HepG2 (cell line): Measurements from ENCODE around the gene BICRAL. TPM values are rescaled to one million over a fixed set of nuclear protein-coding genes. Genes with fewer than 3 reads are reported as not detected.

ENCODE experiments used
- KAT7 ChIP-seq: IDR thresholded peaks from 2 replicates; pipeline ENCODE4 v1.6.1; 2018; ENCODE audit warnings: borderline replicate concordance, missing compliant biosample characterization
- MEIS2 ChIP-seq: sonication (generic); formaldehyde crosslinking; IDR thresholded peaks from 2 replicates; pipeline ENCODE4 v1.9.0; 2021; ENCODE audit warnings: mild to moderate bottlenecking, missing genetic modification reagents
- NR2F6 ChIP-seq, 2 experiments: IDR thresholded peaks; 2 replicates each; pipeline ENCODE4 v1.6.1; 2016; ENCODE audit warnings: antibody characterized with exemption in 1 of 2, mild to moderate bottlenecking in 1 of 2
- PAX8 ChIP-seq: sonication (generic); formaldehyde crosslinking; IDR thresholded peaks from 2 replicates; pipeline ENCODE4 v1.8.0; 2022; ENCODE audit warnings: mild to moderate bottlenecking, missing genetic modification reagents, borderline replicate concordance
- SMARCC2 ChIP-seq: fragments of 450-650 bp; IDR thresholded peaks from 2 replicates; pipeline ENCODE4 v1.6.1; 2017; ENCODE audit warnings: antibody characterized with exemption, mild to moderate bottlenecking
- ZIK1 ChIP-seq: sonication (generic); formaldehyde crosslinking; IDR thresholded peaks from 2 replicates; pipeline ENCODE4 v1.5.0; 2020; ENCODE audit warnings: mild to moderate bottlenecking, low read depth, missing genetic modification reagents, borderline replicate concordance
- ZNF616 ChIP-seq: sonication (generic); formaldehyde crosslinking; IDR thresholded peaks from 2 replicates; pipeline ENCODE4 v1.5.0; 2020; ENCODE audit warnings: low read depth, mild to moderate bottlenecking, missing genetic modification reagents
- ZSCAN22 ChIP-seq: sonication (generic); formaldehyde crosslinking; IDR thresholded peaks from 2 replicates; pipeline ENCODE4 v1.4.0; 2020; ENCODE audit warnings: mild to moderate bottlenecking, missing genetic modification reagents
- polyA plus RNA-seq, 8 experiments: library from polyadenylated mRNA; depleted of rRNA in 3 of 8; stranded (reverse) in 7 of 8; unstranded in 1 of 8; fragments of >200 nt; fragmentation: Illumina TruSeq in 4 of 8; extraction: Trizol in 4 of 8; gene quantifications; 2 replicates each; pipeline versions ENCODE4 v1.2.1 to v1.2.3, GENCODE V29; 2011 to 2016; ENCODE audit warnings: low read depth in 4 of 8, missing spikeins in 1 of 8, mixed read lengths in 1 of 8; ENCODE audit not compliant: insufficient read depth in 1 of 8
- total RNA-seq, 5 experiments: library from RNA; depleted of rRNA; stranded (reverse); fragments of >200 nt; fragmentation: Illumina TruSeq; extraction: Trizol; gene quantifications; 2 replicates each; pipeline ENCODE4 v1.2.3, GENCODE V29; 2016; ENCODE audit warnings: low read depth in 1 of 5
- TF ChIP-seq, protein P1 (sequence below): sonication (generic); formaldehyde crosslinking; conservative IDR thresholded peaks from 2 replicates; pipeline ENCODE4 v1.4.0; 2020; ENCODE audit warnings: missing genetic modification reagents
- TF ChIP-seq, protein P2 (sequence below): sonication (generic); formaldehyde crosslinking; IDR thresholded peaks from 2 replicates; pipeline ENCODE4 v1.4.0; 2020; ENCODE audit warnings: missing genetic modification reagents
- TF ChIP-seq, protein P3 (sequence below): sonication (generic); formaldehyde crosslinking; IDR thresholded peaks from 2 replicates; pipeline ENCODE4 v1.8.1; 2022; ENCODE audit warnings: low read depth, mild to moderate bottlenecking, missing genetic modification reagents
- TF ChIP-seq, protein P4 (sequence below): sonication (generic); formaldehyde crosslinking; IDR thresholded peaks from 2 replicates; pipeline ENCODE4 v1.5.0; 2020; ENCODE audit warnings: missing genetic modification reagents
- TF ChIP-seq, protein P5 (sequence below): sonication (generic); formaldehyde crosslinking; IDR thresholded peaks from 2 replicates; pipeline ENCODE4 v1.5.0; 2020; ENCODE audit warnings: missing genetic modification reagents
- TF ChIP-seq, protein P6 (sequence below): sonication (generic); formaldehyde crosslinking; IDR thresholded peaks from 2 replicates; pipeline ENCODE4 v1.4.0; 2020; ENCODE audit warnings: missing genetic modification reagents, borderline replicate concordance

BICRAL gene
- total and polyA plus RNA-seq, 2 of the 13 experiments (the other 11 are each of a cell fraction or from before 2014, with no cell fraction given): 5.0 to 13.5 TPM

DNA sequence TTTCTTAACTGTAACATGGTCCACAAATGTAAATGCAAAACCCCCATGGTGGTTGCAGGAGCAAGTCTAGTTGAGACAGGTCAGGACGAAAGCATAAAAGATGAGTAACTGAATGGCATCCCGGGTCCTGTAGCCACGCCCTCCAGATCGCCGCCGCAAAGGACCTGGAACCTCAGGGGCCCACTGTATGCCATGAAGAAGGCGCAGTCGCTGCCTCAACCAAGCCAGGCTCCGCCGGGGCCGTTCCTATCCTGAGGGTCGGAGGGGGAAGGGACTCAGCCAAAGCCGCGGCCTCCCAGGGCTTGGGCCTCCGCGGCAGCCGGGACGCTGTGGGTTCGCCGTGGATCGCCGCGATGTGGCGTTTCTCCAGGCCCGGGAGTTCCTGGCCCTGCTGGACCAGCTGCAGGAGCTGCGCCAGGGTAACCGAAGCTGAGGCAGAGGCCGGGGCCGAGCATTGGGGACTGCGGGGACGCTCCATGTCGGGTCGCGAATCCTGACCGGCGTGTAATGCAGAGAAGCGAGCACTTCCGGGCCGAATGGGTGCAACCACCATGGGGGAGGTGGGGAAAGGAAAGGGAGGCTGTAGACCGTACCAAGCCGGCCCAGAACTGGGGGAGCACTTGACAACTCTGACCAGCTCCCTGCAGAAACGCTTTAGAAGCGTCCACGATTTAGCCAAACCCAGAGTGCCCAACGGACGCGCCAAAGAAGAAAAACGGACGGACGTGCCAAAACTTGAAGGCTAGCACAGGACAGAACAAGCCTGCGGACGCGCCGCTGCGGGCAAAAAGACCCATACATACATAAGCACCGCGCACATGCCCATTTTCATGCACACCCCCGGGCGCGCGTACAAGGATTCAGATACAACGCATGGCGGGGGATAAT is 108.7 kb downstream of the BICRAL start (continued):
- TF ChIP-seq ZIK1 (CRISPR knock-in tag) (peak; percentile 94), ZNF616 (peak; percentile 87), ZSCAN22 (CRISPR knock-in tag) (0 out of 2 replicates have a peak, but pooled peaks have one; percentile 53), SMARCC2 (no peak), PAX8 (0 out of 2 replicates have a peak, but pooled peaks have one; percentile 90), MEIS2 (CRISPR knock-in tag) (no peak; the same call in 1 of the 2 replicates), NR2F6 (IDR thresholded peaks at IDR 0.05) (no peak), NR2F6 (CRISPR knock-in tag; IDR thresholded peaks at IDR 0.05) (peak; percentile 42), KAT7 (peak; percentile 90; the same call in 1 of the 2 replicates)
- TF ChIP-seq, protein P1, sequence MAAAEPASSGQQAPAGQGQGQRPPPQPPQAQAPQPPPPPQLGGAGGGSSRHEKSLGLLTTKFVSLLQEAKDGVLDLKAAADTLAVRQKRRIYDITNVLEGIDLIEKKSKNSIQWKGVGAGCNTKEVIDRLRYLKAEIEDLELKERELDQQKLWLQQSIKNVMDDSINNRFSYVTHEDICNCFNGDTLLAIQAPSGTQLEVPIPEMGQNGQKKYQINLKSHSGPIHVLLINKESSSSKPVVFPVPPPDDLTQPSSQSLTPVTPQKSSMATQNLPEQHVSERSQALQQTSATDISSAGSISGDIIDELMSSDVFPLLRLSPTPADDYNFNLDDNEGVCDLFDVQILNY (CRISPR knock-in tag): no peak
- TF ChIP-seq, protein P2, sequence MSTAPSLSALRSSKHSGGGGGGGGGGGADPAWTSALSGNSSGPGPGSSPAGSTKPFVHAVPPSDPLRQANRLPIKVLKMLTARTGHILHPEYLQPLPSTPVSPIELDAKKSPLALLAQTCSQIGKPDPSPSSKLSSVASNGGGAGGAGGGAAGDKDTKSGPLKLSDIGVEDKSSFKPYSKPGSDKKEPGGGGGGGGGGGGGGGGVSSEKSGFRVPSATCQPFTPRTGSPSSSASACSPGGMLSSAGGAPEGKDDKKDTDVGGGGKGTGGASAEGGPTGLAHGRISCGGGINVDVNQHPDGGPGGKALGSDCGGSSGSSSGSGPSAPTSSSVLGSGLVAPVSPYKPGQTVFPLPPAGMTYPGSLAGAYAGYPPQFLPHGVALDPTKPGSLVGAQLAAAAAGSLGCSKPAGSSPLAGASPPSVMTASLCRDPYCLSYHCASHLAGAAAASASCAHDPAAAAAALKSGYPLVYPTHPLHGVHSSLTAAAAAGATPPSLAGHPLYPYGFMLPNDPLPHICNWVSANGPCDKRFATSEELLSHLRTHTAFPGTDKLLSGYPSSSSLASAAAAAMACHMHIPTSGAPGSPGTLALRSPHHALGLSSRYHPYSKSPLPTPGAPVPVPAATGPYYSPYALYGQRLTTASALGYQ (CRISPR knock-in tag): peak; percentile 7; the same call in 1 of the 2 replicates
- TF ChIP-seq, protein P3, sequence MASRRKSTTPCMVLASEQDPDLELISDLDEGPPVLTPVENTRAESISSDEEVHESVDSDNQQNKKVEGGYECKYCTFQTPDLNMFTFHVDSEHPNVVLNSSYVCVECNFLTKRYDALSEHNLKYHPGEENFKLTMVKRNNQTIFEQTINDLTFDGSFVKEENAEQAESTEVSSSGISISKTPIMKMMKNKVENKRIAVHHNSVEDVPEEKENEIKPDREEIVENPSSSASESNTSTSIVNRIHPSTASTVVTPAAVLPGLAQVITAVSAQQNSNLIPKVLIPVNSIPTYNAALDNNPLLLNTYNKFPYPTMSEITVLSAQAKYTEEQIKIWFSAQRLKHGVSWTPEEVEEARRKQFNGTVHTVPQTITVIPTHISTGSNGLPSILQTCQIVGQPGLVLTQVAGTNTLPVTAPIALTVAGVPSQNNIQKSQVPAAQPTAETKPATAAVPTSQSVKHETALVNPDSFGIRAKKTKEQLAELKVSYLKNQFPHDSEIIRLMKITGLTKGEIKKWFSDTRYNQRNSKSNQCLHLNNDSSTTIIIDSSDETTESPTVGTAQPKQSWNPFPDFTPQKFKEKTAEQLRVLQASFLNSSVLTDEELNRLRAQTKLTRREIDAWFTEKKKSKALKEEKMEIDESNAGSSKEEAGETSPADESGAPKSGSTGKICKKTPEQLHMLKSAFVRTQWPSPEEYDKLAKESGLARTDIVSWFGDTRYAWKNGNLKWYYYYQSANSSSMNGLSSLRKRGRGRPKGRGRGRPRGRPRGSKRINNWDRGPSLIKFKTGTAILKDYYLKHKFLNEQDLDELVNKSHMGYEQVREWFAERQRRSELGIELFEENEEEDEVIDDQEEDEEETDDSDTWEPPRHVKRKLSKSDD (CRISPR knock-in tag): peak; percentile 87
- TF ChIP-seq, protein P4, sequence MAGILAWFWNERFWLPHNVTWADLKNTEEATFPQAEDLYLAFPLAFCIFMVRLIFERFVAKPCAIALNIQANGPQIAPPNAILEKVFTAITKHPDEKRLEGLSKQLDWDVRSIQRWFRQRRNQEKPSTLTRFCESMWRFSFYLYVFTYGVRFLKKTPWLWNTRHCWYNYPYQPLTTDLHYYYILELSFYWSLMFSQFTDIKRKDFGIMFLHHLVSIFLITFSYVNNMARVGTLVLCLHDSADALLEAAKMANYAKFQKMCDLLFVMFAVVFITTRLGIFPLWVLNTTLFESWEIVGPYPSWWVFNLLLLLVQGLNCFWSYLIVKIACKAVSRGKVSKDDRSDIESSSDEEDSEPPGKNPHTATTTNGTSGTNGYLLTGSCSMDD (CRISPR knock-in tag): 0 out of 2 replicates have a peak, but pooled peaks have one; percentile 70
- TF ChIP-seq, protein P5, sequence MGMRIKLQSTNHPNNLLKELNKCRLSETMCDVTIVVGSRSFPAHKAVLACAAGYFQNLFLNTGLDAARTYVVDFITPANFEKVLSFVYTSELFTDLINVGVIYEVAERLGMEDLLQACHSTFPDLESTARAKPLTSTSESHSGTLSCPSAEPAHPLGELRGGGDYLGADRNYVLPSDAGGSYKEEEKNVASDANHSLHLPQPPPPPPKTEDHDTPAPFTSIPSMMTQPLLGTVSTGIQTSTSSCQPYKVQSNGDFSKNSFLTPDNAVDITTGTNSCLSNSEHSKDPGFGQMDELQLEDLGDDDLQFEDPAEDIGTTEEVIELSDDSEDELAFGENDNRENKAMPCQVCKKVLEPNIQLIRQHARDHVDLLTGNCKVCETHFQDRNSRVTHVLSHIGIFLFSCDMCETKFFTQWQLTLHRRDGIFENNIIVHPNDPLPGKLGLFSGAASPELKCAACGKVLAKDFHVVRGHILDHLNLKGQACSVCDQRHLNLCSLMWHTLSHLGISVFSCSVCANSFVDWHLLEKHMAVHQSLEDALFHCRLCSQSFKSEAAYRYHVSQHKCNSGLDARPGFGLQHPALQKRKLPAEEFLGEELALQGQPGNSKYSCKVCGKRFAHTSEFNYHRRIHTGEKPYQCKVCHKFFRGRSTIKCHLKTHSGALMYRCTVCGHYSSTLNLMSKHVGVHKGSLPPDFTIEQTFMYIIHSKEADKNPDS (CRISPR knock-in tag): 0 out of 2 replicates have a peak, but pooled peaks have one; percentile 54
- TF ChIP-seq, protein P6, sequence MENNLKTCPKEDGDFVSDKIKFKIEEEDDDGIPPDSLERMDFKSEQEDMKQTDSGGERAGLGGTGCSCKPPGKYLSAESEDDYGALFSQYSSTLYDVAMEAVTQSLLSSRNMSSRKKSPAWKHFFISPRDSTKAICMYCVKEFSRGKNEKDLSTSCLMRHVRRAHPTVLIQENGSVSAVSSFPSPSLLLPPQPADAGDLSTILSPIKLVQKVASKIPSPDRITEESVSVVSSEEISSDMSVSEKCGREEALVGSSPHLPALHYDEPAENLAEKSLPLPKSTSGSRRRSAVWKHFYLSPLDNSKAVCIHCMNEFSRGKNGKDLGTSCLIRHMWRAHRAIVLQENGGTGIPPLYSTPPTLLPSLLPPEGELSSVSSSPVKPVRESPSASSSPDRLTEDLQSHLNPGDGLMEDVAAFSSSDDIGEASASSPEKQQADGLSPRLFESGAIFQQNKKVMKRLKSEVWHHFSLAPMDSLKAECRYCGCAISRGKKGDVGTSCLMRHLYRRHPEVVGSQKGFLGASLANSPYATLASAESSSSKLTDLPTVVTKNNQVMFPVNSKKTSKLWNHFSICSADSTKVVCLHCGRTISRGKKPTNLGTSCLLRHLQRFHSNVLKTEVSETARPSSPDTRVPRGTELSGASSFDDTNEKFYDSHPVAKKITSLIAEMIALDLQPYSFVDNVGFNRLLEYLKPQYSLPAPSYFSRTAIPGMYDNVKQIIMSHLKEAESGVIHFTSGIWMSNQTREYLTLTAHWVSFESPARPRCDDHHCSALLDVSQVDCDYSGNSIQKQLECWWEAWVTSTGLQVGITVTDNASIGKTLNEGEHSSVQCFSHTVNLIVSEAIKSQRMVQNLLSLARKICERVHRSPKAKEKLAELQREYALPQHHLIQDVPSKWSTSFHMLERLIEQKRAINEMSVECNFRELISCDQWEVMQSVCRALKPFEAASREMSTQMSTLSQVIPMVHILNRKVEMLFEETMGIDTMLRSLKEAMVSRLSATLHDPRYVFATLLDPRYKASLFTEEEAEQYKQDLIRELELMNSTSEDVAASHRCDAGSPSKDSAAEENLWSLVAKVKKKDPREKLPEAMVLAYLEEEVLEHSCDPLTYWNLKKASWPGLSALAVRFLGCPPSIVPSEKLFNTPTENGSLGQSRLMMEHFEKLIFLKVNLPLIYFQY: 0 out of 2 replicates have a peak, but pooled peaks have one; percentile 72
